ENCODE results near the gene HRCT1.
"Not testable (repeated sequence)": the region's sequence is repeated elsewhere in the genome, so short reads cannot be mapped to it uniquely, and the experiment has no call there.

Gene HRCT1

DNA sequence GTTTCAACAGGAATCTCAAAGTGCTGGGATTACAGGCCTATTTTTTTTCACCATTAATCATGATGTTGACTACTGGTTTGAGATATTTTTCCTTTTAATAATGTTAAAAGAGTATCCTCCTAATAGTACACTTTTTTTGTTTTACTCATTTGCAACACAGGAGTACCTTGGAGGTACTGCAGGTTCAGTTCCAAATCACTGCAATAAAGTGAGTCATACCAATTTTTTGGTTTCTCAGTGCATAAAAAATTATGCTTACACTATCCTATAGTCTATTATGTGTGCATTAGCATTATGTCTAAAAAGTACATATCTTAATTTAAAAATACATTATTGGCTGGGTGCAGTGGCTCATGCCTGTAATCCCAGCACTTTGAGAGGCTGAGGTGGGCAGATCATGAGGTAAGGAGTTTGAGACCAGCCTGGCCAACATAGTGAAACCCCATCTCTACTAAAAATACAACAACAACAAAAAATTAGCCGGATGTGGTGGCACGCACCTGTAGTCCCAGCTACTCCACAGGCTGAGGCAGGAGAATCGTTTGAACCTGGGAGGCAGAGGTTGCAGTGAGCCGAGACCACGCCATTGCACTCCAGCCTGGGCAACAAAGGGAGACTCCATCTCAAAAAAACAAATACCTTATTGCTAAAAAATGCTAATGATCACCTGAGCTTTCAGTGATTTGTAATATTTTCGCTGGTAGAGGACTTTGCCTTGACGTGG lies 8.5 kb upstream of the HRCT1 start:
- not testable (repeated sequence) for DNase-seq (ENCODE audit: low read depth)

GRCh38 chr9:35898337-35898736 lies 7.7 kb upstream of the HRCT1 start:
- DNase-seq (ENCODE audit: low read depth) = no peak

DNA sequence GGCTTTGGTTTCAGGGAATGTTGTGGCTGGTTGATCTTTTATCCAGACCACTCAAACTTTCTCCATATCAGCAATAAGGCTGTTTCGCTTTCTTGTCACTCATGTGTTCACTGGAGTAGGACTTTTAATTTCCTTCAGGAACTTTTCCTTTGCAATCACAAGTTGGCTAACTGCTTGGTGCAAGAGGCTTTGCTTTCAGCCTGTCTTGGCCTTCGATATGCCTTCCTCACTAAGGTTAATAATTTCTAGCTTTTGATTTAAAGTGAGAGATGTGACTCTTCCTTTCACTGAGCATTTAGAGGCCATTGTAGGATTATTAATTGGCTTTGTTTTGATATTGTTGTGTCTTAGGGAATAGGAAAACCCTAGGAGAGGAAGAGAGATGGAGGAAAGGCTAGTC lies 7.0 kb upstream of the HRCT1 start:
- DNase-seq (ENCODE audit: low read depth) = no peak

DNA sequence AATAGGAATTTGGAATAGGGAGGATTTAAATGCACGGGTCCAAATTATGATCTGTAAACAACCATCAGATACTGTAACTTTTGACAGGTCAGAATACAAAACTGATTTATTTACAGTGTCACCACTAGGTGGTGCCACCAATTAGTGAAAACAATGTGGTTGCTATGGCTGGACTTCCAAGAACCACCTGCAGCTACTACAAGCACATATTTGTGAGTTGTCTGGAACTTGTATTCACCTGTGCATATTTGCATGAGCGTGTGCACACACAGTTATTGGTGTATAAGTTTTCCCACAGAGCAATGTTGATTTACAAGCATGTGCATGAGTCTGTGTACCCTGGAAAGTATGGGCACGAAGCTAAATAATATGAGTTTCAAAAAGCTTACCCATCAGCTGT lies 3.0 kb upstream of the HRCT1 start:
- no peak for DNase-seq (ENCODE audit: low read depth)

- no peak for DNase-seq (ENCODE audit: low read depth)
These were observed 1.7 kb upstream of the HRCT1 start for GRCh38 chr9:35904338-35904737.

- no peak for DNase-seq (ENCODE audit: low read depth)
These were observed 786 bp upstream of the HRCT1 start for GRCh38 chr9:35905051-35905781.

GRCh38 chr9:35906923-35907699 lies 1.1 kb downstream of the HRCT1 start:
- DNase-seq (ENCODE audit: low read depth) = no peak

GRCh38 chr9:35907711-35908503 lies 1.9 kb downstream of the HRCT1 start:
- DNase-seq (ENCODE audit: low read depth) = peak; percentile 86

- DNase-seq (ENCODE audit: low read depth) = no peak
These were observed 2.6 kb downstream of the HRCT1 start for GRCh38 chr9:35908504-35909125.

DNA sequence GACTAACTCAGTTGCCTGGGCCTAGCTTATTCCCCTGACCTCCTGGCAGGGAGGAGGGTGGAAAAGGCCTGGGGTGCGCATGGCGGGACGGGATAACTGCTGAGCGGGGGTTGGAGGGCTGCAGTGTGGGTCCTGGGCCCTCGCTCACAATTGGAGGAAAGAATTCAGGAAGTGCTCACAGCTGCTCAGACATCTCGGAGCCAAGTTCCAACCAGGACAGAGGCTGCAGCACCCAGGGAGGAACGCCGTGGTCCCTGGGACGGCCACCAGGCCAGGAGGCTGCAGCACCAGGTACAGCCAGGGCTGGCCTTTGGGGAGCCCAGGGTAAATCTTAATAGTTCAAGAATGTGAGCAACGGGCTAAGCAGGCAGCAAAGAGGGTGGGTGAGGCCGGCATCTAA lies 3.3 kb downstream of the HRCT1 start, which contains the start of gene SPAAR:
TSS of gene SPAAR (plus strand) at position 217 of the 400 bp plus-strand sequence. CDS start 974 bp downstream, outside the sequence.
- no peak for DNase-seq (ENCODE audit: low read depth)

GRCh38 chr9:35909687-35910612 lies 3.9 kb downstream of the HRCT1 start:
- no peak for DNase-seq (ENCODE audit: low read depth)

DNA sequence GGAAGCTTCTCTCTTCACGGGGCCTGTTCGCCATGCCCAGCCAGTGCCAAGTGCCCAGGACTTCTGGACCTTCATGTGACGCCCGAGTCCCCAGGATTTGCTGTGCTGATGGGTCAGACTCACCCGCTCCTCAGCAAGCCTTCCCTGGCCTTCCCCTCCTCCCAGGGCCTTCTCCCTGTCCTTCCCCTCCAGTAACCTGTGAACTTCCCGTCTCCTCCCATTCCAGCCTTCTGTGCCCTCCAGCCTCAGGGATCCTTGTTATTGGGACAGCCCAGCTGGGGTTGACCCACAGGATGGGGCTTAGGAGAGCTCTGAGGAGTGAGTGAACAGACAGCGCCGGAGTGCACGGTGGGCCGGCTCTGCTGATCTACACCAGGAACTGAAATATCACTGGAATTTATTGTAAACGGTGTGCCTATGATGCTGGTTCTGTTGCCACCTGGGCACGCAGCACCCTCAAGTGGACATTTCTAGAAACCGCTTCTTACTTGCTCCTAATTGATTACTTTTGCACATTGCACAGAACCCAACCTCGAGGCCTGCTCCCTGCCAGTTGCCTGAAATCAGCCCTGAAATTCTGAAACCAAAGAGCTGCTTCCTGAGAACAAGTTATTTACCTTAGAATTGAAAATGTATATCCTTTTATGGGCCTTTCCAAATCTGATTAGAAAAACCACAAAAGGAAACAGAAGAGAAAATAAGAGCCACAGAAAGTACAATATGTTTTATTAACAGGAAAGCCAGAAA lies 4.8 kb downstream of the HRCT1 start:
- DNase-seq (ENCODE audit: low read depth) = no peak

GRCh38 chr9:35911690-35912089 lies 5.7 kb downstream of the HRCT1 start:
- DNase-seq (ENCODE audit: low read depth) = no peak

DNA sequence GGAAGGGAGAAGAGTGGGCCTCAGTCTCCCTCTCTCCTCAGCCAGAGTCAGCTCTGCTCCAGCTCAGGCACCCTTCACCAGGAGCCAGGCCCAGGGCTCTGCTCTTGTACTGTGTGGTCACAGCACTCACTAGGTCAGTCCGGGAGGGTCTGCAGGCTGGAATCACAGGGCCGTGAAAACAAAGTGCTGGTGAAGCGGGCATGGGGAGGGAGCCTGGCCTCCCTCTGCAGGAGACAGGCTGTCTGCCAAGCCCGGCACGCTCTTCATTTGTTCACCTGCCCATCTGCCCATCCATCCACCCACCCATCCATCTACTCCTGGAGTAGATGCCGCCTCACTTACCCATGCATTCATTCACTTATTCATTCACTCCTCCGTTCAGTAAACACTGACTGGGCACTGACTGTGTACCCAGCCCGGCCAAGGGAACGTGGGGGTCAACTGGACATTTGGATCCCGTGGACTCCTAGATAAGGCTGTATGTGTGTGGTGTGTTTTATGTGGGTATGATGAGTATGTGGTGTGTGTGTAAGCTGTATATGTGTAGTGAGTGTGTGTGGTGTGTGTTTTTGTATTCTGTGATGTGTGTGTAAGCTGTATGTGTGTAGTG lies 6.9 kb downstream of the HRCT1 start:
- DNase-seq (ENCODE audit: low read depth) = no peak

GRCh38 chr9:35913429-35913828 lies 7.4 kb downstream of the HRCT1 start:
- not testable (repeated sequence) for DNase-seq (ENCODE audit: low read depth)

GRCh38 chr9:35914301-35914807 lies 8.4 kb downstream of the HRCT1 start:
- no peak for DNase-seq (ENCODE audit: low read depth)

GRCh38 chr9:35915681-35916294 lies 9.8 kb downstream of the HRCT1 start:
- DNase-seq (ENCODE audit: low read depth) = no peak

DNA sequence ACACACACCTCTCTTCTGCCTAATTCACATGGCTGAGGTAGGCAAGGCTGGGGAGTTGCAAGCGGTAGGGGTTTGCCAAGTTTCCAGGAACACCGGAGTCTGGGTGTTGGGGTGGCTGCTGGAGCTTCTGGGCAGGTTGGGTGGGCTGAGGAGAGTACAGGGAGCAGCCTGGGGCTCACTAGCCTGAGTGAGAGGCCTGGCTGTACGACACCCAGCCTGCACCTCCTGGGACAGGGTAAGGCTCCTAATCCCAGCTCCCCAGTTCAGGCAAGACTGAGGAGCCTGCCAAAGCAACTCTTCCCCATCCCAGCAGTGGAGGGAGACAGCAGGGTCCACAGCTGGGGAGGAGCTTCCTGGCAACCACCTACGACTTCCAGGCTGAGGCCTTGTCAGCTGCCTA lies 11.3 kb downstream of the HRCT1 start:
- no peak for DNase-seq (ENCODE audit: low read depth)
